Left kidney (tissue), 2 donors: ENCODE data around the gene TFPI. TPM values are rescaled to one million over a fixed set of nuclear protein-coding genes. Genes with fewer than 3 reads are reported as not detected.
"Not testable (repeated sequence)": the region's sequence is repeated elsewhere in the genome, so short reads cannot be mapped to it uniquely, and the experiment has no call there.

Experiments used
- DNase-seq: peaks from one replicate; pipeline ENCODE4 v3.0.0-alpha.2; 2013
- polyA plus RNA-seq: library from polyadenylated mRNA; unstranded; fragments of 120-200 nt; gene quantifications from one replicate; pipeline ENCODE4 v1.2.1, GENCODE V29; 2013; ENCODE audit not compliant: insufficient read length

TFPI gene
- polyA plus RNA-seq, 1 donor, result 39.0 TPM

- no peak for DNase-seq
These were observed 24.8 kb downstream of the TFPI start for GRCh38 chr2:187529248-187529976.

GRCh38 chr2:187528042-187528441 lies 26.2 kb downstream of the TFPI start:
- no peak for DNase-seq

DNA sequence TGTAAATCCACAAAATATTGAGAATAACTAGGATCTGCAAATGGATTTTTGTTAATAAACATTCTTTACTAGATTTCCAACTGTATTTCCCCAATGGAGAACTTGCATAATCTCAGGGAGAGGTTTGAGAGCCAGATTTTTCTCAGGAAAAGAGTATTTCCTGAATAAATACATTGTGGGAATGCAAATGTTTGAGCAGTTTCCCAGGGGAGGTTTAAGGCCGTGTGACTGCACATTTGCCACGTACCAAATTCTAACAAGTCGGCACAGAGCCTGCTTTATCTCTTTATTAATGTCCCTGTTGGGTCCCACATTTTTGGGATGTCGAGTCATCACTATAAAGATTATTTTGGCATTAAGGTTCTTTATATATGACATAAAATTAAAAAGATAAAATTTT lies 27.0 kb downstream of the TFPI start:
- no peak for DNase-seq

- DNase-seq, result no peak
These were observed 27.4 kb downstream of the TFPI start for GRCh38 chr2:187526792-187527191.

DNA sequence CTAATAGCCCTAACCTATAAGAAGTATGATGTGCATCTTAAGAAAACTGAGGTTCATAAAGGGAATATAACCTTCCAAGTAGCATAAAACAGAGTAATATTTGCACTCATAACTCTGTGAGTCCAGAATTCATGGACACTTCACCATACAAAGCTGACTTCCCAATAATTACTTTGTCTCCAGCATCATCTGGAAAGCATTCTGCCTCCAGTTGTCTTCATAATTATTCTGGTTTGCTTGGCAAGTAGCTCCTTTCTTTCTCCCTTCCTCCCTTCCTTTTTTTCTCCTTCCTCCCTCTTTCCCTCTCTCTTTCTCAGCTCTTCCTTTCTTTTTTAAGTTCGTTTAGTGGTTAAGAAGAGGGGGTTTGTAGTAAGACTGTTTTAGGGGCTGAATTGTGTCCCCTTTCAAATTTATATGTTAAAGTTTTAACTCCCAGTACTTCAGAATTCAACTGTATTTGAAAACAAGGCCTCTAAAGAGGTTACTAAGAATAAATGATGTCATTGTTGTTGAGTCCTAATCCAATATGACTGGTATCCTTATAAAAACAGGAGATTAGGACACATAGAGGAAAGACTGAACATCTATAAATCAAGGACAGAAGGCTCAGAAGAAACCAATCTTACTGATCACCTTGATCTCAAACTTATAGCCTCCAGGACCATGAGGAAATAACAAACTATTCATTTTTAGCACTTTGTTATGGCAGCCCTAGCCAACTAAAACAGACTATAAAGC lies 28.9 kb downstream of the TFPI start:
- DNase-seq, result no peak

DNA sequence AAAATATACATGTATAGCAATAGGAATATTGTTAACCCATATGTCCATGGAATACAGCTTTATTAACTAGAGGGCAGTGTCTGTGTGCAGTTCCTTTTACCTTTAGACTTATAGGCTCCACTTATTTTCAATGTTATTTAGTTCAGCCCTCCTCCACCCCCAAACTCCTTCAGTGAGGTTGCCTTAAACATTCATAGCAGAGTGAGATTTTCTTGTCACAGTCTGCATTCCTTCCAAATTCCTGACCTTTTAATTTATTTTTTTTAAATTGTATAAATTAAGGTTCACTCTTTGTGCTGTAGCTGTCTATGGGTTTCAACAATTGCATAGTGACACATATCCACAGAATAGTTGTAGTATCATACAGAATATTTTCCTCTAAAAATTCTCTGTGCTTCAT lies 30.9 kb downstream of the TFPI start:
- DNase-seq, result no peak

GRCh38 chr2:187520121-187520624 lies 34.1 kb downstream of the TFPI start:
- DNase-seq, result no peak

DNA sequence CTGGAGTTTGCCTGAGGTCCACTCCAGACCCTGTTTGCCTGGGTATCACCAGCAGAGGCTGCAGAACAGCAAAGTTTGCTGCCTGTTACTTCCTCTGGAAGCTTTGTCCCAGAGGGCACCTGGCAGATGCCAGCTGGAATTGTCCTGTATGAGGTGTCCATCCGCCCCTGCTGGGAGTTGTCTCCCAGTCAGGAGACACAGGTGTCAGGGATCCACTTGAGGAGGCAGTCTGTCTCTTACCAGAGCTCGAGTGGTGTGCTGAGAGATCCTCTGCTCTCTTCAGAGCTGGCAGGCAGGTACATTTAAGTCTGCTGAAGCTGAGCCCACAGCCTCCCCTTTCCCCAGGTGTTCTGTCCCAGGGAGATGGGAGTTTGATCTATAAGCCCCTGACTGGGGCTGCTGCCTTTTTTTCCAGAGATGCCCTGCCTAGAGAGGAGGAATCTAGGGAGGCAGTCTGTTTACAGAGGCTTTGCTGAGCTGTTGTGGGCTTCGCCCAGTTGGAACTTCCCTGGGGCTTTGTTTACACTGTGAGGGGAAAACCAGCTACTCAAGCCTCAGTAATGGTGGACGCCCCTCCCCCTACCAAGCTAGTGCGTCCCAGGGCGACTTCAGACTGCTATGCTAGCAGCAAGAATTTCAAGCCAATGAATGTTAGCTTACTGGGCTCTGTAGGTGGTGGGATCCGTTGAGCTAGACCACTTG lies 34.7 kb downstream of the TFPI start:
- no peak for DNase-seq

DNA sequence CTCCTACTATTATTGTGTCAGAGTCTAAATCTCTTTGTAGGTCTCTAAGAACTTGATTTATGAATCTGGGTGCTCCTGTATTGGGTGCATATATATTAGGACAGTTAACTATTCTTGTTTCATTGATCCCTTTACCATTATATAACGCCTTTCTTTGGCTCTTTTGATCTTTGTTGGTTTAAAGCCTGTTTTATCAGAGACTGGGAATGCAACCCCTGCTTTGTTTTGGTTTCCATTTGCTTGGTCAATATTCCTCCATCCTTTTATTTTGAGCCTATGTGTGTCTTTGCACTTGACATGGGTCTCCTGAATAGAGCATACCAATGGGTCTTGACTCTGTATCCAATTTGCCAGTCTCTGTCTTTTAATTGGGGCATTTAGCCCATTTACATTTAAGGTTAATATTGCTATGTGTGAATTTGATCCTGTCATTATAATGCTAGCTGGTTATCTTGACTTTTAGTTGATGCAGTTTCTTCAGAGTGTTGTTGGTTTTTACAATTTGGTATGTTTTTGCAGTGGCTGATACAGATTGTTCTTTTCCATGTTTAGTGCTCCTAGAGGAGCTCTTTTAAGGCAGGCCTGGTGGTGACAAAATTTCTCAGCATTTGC lies 36.4 kb downstream of the TFPI start:
- not testable (repeated sequence) for DNase-seq

- not testable (repeated sequence) for DNase-seq
These were observed 37.4 kb downstream of the TFPI start for GRCh38 chr2:187516630-187517510.

DNA sequence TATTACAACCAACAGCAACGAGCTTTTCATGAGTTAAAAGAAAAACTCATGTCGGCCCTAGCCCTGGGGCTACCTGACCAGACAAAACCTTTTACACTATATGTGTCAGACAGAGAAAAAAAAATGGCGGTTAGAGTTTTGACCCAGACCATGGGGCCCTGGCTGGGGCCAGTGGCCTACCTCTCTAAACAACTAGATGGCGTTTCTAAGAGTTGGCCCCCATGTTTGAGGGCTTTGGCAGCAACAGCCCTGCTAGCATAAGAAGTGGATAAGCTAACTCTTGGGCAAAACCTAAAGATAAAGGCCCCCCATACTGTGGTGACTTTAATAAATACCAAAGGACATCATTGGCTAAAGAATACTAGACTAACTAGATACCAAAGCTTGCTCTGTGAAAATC lies 39.3 kb downstream of the TFPI start:
- no peak for DNase-seq

DNA sequence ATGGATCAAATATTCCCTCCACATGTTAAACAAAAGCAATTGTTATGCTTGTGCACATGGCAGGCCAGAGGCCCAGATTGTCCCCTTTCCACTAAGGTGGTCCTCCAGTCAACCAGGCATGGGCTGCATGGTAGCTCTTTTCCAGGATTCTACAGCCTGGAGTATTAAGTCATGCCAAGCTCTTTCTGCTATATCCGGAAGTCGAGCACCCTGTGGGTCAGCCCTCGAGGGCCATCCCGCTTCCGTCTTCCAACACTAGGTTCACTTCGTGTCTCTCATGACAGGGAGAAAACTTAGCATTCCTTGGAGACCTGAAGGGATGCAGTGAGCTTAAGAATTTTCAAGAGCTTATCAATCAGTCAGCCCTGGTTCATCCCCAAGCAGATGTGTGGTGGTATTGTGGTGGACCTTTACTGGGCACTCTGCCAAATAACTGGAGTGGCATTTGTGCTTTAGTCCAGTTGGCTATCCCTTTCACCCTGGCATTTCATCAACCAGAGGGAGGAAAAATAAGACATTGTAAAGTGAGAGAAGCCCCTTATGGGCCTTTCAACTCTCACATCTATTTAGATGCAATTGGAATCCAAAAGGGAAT lies 39.9 kb downstream of the TFPI start:
- not testable (repeated sequence) for DNase-seq

DNA sequence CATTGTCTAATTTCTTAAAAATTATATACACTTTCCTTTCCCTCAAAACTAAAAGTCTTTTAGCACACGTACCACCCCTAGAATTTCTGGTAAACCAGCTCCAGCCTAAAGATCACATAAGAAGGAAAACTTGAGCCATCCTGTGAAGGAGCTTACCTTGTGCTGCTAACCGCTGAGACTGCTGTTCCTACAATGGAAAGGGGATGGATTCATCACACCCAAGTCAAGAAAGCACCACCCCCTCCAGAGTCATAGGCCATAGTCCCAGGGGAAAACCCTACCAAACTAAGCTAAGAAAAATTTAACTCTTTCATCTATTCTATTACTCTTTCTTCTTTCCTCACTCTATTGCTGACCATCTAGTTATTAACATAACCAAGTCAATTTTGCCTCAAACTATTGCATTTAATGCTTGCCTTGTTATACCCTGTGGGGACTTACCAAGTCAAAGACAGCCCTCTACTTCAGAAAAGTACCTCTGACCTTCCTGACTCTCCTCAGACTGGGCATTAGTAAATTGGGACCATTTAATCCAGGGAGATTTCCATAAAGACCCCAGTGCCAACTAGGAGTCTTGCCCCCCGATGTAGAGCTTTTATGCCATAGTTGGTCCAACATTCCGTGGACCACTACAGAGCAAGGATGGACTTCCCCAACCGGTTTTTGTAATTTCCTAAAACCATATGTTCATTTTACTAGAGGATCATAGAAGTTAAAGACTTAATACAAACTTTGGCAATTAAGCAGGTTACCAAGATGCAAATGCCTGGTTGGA lies 40.6 kb downstream of the TFPI start:
- DNase-seq, result not testable (repeated sequence)

- no peak for DNase-seq
These were observed 42.6 kb downstream of the TFPI start for GRCh38 chr2:187511356-187512315.

- not testable (repeated sequence) for DNase-seq
These were observed 43.5 kb downstream of the TFPI start for GRCh38 chr2:187510419-187511355.

DNA sequence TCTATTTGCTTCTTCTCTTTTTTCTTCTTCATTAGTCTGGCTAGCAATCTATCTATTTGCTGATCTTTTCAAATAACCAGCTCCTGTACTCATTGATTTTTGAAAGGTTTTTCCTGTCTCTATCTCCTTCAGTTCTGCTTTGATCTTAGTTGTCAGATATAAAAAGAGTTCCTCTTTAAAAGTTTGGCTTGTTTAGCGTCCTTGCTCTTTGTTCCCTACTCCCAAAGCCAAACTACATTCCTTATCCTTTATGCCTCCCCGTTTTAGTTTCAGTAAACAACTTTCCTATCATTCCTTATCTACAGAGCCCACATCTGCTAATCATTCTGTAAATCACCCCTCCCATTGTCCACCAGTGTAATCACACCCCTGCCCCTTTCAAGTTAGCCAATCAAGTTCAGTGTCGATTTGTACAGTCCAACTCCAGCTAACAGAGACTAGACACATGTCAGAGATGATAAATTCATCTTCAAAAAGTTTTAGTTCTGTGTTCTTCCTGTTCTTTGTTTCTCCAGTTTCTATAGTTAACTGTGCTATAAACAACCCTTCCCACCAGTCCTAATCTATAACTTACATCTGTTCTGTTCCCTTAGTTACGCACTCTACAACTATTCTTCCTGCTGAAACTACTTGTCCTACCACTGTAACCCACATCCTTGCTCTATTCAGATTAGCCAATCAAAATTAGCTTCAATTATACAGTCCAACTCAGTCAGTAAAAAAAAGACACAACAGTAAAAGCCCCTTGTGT lies 44.4 kb downstream of the TFPI start:
- no peak for DNase-seq

DNA sequence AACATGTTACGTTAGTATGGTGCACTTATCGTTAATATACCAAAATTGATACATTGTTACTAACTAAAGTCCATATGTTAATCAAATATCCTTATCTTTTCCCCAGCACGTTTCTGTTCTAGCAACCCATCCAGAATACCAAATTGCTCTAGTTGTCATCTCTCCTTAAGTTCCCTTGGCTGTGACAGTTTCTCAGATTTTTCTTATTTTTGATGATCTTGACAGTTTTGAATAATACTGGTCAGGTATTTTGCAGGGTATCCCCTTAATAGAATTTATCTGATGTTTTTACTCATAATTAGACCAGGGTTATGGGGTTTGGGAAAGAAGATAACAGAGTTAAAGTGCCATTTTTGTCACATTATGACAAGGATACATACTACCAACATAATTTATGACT lies 47.8 kb downstream of the TFPI start:
- DNase-seq, result no peak
